Loucy (cell line): ENCODE measurements around the gene AFF3.

Source experiments
- EZH2phosphoT487 ChIP-seq: fragments of 200-600 bp; IDR thresholded peaks from 2 replicates; pipeline ENCODE4 v1.6.1; 2018; ENCODE audit warnings: antibody characterized with exemption, mild to moderate bottlenecking, moderate library complexity, borderline replicate concordance
- TF ChIP-seq, protein P1 (sequence below): fragments of 200-600 bp; sonication (generic); conservative IDR thresholded peaks from 2 replicates; pipeline ENCODE4 v1.5.1; 2014; ENCODE audit warnings: mild to moderate bottlenecking, antibody characterized with exemption, low read length

DNA sequence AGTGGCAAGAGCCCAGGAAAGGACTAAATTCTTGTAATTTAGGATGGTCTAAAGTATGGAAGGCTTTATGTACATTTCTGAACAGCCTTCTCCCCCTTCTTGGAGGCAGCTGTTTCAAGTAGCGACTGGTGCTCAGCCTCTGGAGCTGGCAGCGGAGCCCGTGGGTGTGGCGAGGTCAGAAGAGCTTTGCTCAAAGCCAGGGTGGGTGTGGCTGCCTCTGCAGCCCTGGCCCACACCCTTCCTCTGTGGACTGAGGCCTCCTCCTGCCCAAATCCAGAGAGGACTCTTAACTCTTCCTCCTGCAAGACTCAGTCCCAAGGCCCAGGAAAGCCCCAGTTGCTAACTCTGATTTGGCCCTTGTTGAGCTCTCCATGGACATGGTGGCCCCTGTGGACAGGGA lies 450.5 kb downstream of the AFF3 start:
- TF ChIP-seq, protein P1, sequence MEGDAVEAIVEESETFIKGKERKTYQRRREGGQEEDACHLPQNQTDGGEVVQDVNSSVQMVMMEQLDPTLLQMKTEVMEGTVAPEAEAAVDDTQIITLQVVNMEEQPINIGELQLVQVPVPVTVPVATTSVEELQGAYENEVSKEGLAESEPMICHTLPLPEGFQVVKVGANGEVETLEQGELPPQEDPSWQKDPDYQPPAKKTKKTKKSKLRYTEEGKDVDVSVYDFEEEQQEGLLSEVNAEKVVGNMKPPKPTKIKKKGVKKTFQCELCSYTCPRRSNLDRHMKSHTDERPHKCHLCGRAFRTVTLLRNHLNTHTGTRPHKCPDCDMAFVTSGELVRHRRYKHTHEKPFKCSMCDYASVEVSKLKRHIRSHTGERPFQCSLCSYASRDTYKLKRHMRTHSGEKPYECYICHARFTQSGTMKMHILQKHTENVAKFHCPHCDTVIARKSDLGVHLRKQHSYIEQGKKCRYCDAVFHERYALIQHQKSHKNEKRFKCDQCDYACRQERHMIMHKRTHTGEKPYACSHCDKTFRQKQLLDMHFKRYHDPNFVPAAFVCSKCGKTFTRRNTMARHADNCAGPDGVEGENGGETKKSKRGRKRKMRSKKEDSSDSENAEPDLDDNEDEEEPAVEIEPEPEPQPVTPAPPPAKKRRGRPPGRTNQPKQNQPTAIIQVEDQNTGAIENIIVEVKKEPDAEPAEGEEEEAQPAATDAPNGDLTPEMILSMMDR: no peak
- TF ChIP-seq EZH2phosphoT487: no peak
